ENCODE data around the gene KLF6.
A peak's percentile ranks its signal among the peaks of the same experiment; 100 is the strongest.

Gene KLF6

DNA sequence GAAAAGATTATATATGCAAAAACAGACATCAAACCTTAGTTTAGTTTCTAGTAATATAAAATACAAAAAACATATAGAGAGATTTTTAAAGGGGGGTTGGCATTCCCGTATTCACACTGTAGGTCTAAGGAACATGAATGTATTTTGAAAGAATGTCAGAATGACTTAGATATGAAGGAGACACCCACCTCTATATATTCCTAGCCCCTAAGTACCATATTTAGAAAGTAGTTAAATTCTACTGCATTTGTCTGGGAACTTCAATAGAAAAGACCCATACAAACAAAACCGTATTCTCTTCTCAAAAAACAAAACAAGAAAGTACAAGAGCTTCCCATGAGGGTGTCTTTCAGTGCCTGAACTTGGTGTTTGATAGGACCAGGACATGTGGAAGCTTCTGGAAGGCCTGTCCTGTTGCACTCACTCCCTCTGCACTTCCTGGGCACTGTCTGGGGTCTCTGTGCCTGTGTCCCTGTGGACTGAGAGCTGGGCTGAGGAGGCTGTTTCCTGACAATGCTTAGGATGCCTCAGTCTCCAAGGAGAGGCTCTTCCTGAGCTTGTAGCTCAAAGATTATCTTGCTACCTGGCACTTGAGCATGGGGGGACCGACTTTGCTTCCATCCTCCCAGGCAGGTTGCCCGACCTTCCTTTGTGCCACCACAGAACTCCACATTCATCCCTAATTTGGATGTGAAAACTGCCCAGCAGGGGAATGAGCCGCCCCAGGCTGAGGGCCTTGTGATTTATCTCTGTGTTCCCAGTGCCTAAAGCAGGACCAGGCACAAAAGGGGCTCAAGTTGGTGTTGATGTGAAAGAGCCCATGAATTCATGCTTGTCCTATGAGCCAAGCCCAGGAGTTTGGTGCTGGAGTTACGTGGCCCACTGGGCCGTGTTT, 44.4 kb upstream of the KLF6 start:
- H3K4me2 ChIP-seq (ENCODE audit: low read length): peak overlapping the region; percentile 47

GRCh38 chr10:3828404-3829155, 43.6 kb upstream of the KLF6 start:
- Histone ChIP-seq H3K4me2 (ENCODE audit: low read length) (peak overlapping the region; percentile 47), H3K27ac (ENCODE audit: low read depth, low read length) (no peak overlapping the region), H3F3A (ENCODE audit: control insufficient read depth, insufficient read depth) (no peaks in the 10 kb centered on the region), H3K36me3 (ENCODE audit: control insufficient read depth, low read length) (no peaks in the 10 kb centered on the region), H3K9me2 (replicated peaks; ENCODE audit: control insufficient read depth, low read length) (no peaks in the 10 kb centered on the region), H3K4me3 (ENCODE audit: low read length) (peak overlapping the region; percentile 41), H3K27me3 (ENCODE audit: control insufficient read depth, low read length) (no peaks in the 10 kb centered on the region), H4K20me1 (ENCODE audit: control insufficient read depth, insufficient read depth, low read depth, low read length) (no peaks in the 10 kb centered on the region), H3K9me3 (ENCODE audit: control insufficient read depth, insufficient read depth, low read length) (no peaks in the 10 kb centered on the region), H3K4me1 (ENCODE audit: control insufficient read depth, low read length) (peaks cover 7% of the 10 kb centered on the region; the same call in 1 of the 2 replicates), H3K79me2 (ENCODE audit: control insufficient read depth, low read length) (no peaks in the 10 kb centered on the region)
- TF ChIP-seq, protein P1, sequence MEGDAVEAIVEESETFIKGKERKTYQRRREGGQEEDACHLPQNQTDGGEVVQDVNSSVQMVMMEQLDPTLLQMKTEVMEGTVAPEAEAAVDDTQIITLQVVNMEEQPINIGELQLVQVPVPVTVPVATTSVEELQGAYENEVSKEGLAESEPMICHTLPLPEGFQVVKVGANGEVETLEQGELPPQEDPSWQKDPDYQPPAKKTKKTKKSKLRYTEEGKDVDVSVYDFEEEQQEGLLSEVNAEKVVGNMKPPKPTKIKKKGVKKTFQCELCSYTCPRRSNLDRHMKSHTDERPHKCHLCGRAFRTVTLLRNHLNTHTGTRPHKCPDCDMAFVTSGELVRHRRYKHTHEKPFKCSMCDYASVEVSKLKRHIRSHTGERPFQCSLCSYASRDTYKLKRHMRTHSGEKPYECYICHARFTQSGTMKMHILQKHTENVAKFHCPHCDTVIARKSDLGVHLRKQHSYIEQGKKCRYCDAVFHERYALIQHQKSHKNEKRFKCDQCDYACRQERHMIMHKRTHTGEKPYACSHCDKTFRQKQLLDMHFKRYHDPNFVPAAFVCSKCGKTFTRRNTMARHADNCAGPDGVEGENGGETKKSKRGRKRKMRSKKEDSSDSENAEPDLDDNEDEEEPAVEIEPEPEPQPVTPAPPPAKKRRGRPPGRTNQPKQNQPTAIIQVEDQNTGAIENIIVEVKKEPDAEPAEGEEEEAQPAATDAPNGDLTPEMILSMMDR (IDR thresholded peaks at IDR 0.05; ENCODE audit: low read depth, low read length, poor library complexity, severe bottlenecking): no peak
- no peak for TF ChIP-seq EZH2phosphoT487 (IDR thresholded peaks at IDR 0.05; ENCODE audit: borderline replicate concordance, low read length)

More for the DNA sequence above, 44.4 kb upstream of the KLF6 start:
- Histone ChIP-seq H3K79me2 (ENCODE audit: control insufficient read depth, low read length) (no peaks in the 10 kb centered on the region), H3K27ac (ENCODE audit: low read depth, low read length) (no peak overlapping the region), H3K9me3 (ENCODE audit: control insufficient read depth, insufficient read depth, low read length) (no peaks in the 10 kb centered on the region), H3K27me3 (ENCODE audit: control insufficient read depth, low read length) (no peaks in the 10 kb centered on the region; the same call in 1 of the 2 replicates), H3K4me1 (ENCODE audit: control insufficient read depth, low read length) (peaks cover 7% of the 10 kb centered on the region; the same call in 1 of the 2 replicates), H3K36me3 (ENCODE audit: control insufficient read depth, low read length) (no peaks in the 10 kb centered on the region), H4K20me1 (ENCODE audit: control insufficient read depth, insufficient read depth, low read depth, low read length) (no peaks in the 10 kb centered on the region), H3F3A (ENCODE audit: control insufficient read depth, insufficient read depth) (no peaks in the 10 kb centered on the region), H3K9me2 (replicated peaks; ENCODE audit: control insufficient read depth, low read length) (no peaks in the 10 kb centered on the region), H3K4me3 (ENCODE audit: low read length) (peak overlapping the region; percentile 41)
- TF ChIP-seq, protein P1 (IDR thresholded peaks at IDR 0.05; ENCODE audit: low read depth, low read length, poor library complexity, severe bottlenecking): no peak
- TF ChIP-seq EZH2phosphoT487 (IDR thresholded peaks at IDR 0.05; ENCODE audit: borderline replicate concordance, low read length): no peak

DNA sequence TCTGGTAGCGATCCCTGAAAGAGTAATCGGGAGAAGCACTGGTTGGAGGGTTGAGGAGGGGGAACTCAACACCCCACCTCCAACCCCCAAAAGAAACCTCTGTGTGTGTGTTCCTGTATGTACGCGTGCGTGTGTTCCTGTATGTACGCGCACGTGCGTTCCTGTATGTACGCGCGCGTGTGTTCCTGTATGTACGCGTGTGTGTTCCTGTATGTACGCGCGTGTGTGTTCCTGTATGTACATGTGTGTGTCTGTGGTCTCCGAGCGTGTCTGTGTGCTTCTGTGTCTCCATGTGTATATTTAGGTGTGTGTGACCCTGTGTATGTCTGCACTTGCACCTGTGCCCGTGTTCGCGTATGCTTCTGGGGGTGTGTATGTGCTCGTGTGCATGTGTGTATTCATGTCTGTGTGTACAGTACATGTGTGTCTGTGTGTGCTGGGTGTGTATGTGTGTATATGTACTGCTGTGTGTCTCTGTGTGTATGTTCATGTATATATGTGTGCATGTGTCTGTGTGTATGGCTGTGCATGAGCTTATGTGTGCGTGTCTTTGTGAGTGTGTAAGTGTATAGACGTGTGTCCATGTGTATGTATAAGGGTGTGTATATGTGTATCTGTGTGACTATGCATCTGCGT, 42.9 kb upstream of the KLF6 start:
- no peak overlapping the region for H3K4me2 ChIP-seq (ENCODE audit: low read length)

More for the DNA sequence above, 42.9 kb upstream of the KLF6 start:
- Histone ChIP-seq H3F3A (ENCODE audit: control insufficient read depth, insufficient read depth) (no peaks in the 10 kb centered on the region), H3K4me3 (ENCODE audit: low read length) (no peak overlapping the region), H3K36me3 (ENCODE audit: control insufficient read depth, low read length) (no peaks in the 10 kb centered on the region), H3K27ac (ENCODE audit: low read depth, low read length) (no peak overlapping the region), H3K79me2 (ENCODE audit: control insufficient read depth, low read length) (no peaks in the 10 kb centered on the region), H3K27me3 (ENCODE audit: control insufficient read depth, low read length) (no peaks in the 10 kb centered on the region), H3K4me1 (ENCODE audit: control insufficient read depth, low read length) (peaks cover 7% of the 10 kb centered on the region; the same call in 1 of the 2 replicates), H3K9me2 (replicated peaks; ENCODE audit: control insufficient read depth, low read length) (no peaks in the 10 kb centered on the region), H3K9me3 (ENCODE audit: control insufficient read depth, insufficient read depth, low read length) (no peaks in the 10 kb centered on the region), H4K20me1 (ENCODE audit: control insufficient read depth, insufficient read depth, low read depth, low read length) (no peaks in the 10 kb centered on the region)
- TF ChIP-seq, protein P1 (IDR thresholded peaks at IDR 0.05; ENCODE audit: low read depth, low read length, poor library complexity, severe bottlenecking): no peak
- TF ChIP-seq EZH2phosphoT487 (IDR thresholded peaks at IDR 0.05; ENCODE audit: borderline replicate concordance, low read length): no peak

Measured in DOHH2 (cell line).